GM12873 (cell line): ENCODE data around the gene IRGC.

Experiments
- TF ChIP-seq, protein P1 (sequence below): IDR thresholded peaks from 2 replicates; pipeline ENCODE4 v1.5.1; 2012; ENCODE audit warnings: low read depth, mild to moderate bottlenecking, moderate library complexity, low read length, control low read depth; ENCODE audit not compliant: insufficient read depth; ENCODE audit errors: missing control alignments

Gene IRGC

DNA sequence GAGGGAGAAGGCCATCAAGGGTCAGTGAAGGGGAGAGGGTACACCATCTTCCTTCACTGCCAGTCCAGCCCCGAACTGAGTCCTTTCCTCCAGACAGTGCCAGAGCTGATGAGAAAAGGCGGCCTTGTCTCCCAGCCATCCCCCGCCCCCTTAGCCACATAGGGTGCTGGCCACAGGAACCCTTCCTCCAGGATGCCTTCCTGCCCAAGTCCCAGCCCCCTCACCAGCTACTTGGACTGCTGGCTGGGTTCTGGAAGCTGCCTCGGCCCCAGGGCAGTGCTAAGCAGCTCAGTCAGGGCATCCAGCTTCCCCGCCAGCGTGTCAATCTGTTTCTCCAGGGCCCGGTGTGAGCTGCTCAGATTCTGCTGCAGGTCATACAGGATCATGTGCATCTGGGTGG is 51.4 kb downstream of the IRGC start:
- TF ChIP-seq, protein P1, sequence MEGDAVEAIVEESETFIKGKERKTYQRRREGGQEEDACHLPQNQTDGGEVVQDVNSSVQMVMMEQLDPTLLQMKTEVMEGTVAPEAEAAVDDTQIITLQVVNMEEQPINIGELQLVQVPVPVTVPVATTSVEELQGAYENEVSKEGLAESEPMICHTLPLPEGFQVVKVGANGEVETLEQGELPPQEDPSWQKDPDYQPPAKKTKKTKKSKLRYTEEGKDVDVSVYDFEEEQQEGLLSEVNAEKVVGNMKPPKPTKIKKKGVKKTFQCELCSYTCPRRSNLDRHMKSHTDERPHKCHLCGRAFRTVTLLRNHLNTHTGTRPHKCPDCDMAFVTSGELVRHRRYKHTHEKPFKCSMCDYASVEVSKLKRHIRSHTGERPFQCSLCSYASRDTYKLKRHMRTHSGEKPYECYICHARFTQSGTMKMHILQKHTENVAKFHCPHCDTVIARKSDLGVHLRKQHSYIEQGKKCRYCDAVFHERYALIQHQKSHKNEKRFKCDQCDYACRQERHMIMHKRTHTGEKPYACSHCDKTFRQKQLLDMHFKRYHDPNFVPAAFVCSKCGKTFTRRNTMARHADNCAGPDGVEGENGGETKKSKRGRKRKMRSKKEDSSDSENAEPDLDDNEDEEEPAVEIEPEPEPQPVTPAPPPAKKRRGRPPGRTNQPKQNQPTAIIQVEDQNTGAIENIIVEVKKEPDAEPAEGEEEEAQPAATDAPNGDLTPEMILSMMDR, result no peak

GRCh38 chr19:43767818-43768217 is 51.9 kb downstream of the IRGC start:
- TF ChIP-seq, protein P1, result no peak

- TF ChIP-seq, protein P1, result no peak
Observed at GRCh38 chr19:43768273-43769050, 52.6 kb downstream of the IRGC start.

DNA sequence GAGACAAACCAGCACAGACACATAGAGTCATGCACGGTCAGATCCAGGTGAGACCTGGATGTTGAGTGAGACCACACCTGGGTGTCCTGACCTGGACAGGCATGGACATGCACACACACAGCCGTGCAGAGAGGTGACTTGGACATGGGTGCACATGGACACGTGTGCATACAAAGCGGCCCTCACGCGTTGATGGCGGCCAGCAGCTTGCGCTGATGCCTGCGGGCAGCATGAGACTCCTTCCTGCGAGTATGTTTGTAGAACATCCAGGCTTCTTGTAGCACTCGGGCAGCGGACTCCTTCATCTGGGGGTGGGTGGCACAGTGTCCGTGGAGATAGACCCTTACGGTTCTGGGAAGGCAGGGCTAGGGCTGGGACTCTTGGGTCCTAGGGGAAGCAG is 53.4 kb downstream of the IRGC start:
- TF ChIP-seq, protein P1, result no peak
